ENCODE data around the gene MN1. TPM values are rescaled to one million over a fixed set of nuclear protein-coding genes. Genes with fewer than 3 reads are reported as not detected.

MN1 gene
- total and polyA plus RNA-seq, 2 donors (not counting 1 experiment from before 2014, with no cell fraction given), result 0.02 to 0.12 TPM

DNA sequence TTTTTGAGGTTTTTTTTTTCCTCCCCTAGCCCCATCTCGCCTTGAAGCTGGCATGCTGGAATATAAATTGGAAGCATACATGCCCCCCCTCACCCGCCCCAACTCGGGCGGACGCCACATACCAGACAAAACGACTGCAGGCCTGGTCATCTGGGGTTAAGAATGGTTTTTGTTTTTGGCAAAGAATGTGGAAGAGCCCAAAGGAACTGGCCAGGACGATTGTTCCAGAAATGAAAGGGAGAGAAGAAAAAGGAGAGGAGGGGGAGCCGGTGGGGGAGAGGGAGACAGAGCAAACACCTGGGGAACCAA lies 25.0 kb downstream of the MN1 start:
- Histone ChIP-seq H3K27ac (ENCODE audit: low read length in 2 of 2) (no peak overlapping the region), H4K20me1 (ENCODE audit: control insufficient read depth, insufficient read depth, low read length, poor library complexity, severe bottlenecking) (no peaks in the 10 kb centered on the region), H3K36me3 (replicated peaks in 1 of 2; ENCODE audit: control extremely low read depth in 1 of 2, control insufficient read depth in 1 of 2, extremely low read depth in 1 of 2, insufficient read depth in 2 of 2, low read length in 1 of 2) (no peaks in the 10 kb centered on the region), H3K27me3 (replicated peaks in 1 of 4; ENCODE audit: control extremely low read depth in 1 of 4, control insufficient read depth in 3 of 4, insufficient read depth in 4 of 4, low read length in 3 of 4) (peaks cover 0 to 10% (median 2%) of the 10 kb centered on the region in 4 experiments), H3K4me3 (ENCODE audit: control extremely low read depth in 1 of 5, extremely low read depth in 1 of 5, insufficient read depth in 1 of 5, low read depth in 2 of 5, low read length in 4 of 5) (no peak overlapping the region), H3K4me2 (replicated peaks; ENCODE audit: low read depth, low read length, poor library complexity, severe bottlenecking) (no peak overlapping the region), H2AFZ (ENCODE audit: insufficient read depth, low read depth, low read length, poor library complexity, severe bottlenecking) (no peak overlapping the region), H3K9ac (ENCODE audit: low read length) (no peak overlapping the region), H3K9me3 (ENCODE audit: control extremely low read depth in 1 of 3, control insufficient read depth in 2 of 3, insufficient read depth in 1 of 3, low read length in 2 of 3) (no peaks in the 10 kb centered on the region), H3K4me1 (ENCODE audit: control insufficient read depth in 2 of 2, insufficient read depth in 2 of 2, low read length in 2 of 2) (no peaks in the 10 kb centered on the region), H3K79me2 (ENCODE audit: control insufficient read depth, insufficient read depth, low read length) (no peaks in the 10 kb centered on the region)
- DNase-seq (no peak), ATAC-seq (ENCODE audit: low read depth) (no peak)
- Mint-ChIP-seq H3K9me3 (ENCODE audit: insufficient read depth) (no peaks in the 10 kb centered on the region), H3K4me1 (no peaks in the 10 kb centered on the region), H3K27ac (no peak overlapping the region), H3K4me3 (no peak overlapping the region), H3K27me3 (peaks cover 21% of the 10 kb centered on the region)
- ChIA-PET CTCF (no interaction called here), POLR2A (no interaction called here)
- intact Hi-C loops (cut with micrococcal nuclease), result no loop called here
- TF ChIP-seq, protein P1, sequence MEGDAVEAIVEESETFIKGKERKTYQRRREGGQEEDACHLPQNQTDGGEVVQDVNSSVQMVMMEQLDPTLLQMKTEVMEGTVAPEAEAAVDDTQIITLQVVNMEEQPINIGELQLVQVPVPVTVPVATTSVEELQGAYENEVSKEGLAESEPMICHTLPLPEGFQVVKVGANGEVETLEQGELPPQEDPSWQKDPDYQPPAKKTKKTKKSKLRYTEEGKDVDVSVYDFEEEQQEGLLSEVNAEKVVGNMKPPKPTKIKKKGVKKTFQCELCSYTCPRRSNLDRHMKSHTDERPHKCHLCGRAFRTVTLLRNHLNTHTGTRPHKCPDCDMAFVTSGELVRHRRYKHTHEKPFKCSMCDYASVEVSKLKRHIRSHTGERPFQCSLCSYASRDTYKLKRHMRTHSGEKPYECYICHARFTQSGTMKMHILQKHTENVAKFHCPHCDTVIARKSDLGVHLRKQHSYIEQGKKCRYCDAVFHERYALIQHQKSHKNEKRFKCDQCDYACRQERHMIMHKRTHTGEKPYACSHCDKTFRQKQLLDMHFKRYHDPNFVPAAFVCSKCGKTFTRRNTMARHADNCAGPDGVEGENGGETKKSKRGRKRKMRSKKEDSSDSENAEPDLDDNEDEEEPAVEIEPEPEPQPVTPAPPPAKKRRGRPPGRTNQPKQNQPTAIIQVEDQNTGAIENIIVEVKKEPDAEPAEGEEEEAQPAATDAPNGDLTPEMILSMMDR (IDR thresholded peaks at IDR 0.05), result no peak
- no peak for TF ChIP-seq EZH2 (IDR thresholded peaks at IDR 0.05; ENCODE audit: borderline replicate concordance, insufficient read depth, low read depth, low read length, poor library complexity, severe bottlenecking)
- WGBS (ENCODE audit: insufficient coverage), result 45% methylated on average over 5 of the region's 8 CpGs

DNA sequence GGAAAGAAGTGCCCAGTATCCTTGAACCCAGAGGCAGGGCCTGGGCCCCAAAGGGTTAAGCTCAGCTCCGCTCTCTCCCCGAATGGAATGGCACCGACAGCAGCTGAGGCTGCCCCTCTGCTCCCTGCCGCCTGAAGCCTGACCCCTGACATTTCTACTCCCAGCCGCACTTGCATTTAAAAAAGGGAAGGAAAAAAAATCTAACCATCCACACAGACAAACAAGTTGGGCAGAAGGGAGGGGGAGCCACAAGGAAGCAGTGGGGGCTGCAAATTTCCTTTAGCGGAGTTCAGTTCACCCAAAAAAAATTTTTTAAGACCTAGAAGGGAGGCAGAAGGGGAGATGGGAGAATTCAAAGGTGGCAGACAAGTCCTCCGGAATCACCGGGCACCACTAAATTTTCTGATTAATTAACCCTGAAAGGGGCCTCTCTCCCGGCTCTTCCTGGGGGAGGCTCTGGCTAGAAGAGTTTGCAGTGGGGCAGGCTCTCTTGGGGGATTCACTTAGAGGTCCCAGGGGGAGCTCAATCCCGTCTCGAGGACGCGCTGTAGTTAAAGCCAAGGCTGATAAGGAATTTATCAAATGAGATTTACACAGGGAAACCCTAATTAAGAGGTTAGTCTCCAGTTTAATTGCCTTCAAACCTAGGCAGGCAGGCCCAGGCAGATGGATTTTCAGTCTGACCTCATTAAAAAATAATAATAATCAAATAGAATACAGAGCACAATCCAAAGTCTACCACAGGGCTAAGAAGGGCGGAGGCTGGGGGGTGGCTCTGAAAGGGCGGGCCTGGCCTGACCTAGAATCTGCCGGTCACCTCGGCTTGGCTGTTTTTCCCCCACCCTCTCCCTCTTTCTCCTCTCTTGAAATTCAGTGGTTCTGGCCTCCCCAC lies 25.6 kb downstream of the MN1 start:
- Histone ChIP-seq H3K9me3 (ENCODE audit: control extremely low read depth in 1 of 3, control insufficient read depth in 2 of 3, insufficient read depth in 1 of 3, low read length in 2 of 3) (no peaks in the 10 kb centered on the region), H3K4me1 (ENCODE audit: control insufficient read depth in 2 of 2, insufficient read depth in 2 of 2, low read length in 2 of 2) (no peaks in the 10 kb centered on the region), H4K20me1 (ENCODE audit: control insufficient read depth, insufficient read depth, low read length, poor library complexity, severe bottlenecking) (no peaks in the 10 kb centered on the region), H3K9ac (ENCODE audit: low read length) (no peak overlapping the region), H3K36me3 (replicated peaks in 1 of 2; ENCODE audit: control extremely low read depth in 1 of 2, control insufficient read depth in 1 of 2, extremely low read depth in 1 of 2, insufficient read depth in 2 of 2, low read length in 1 of 2) (no peaks in the 10 kb centered on the region), H3K27ac (ENCODE audit: low read length in 2 of 2) (no peak overlapping the region), H3K27me3 (replicated peaks in 1 of 4; ENCODE audit: control extremely low read depth in 1 of 4, control insufficient read depth in 3 of 4, insufficient read depth in 4 of 4, low read length in 3 of 4) (peaks cover 0 to 8% (median 2%) of the 10 kb centered on the region in 4 experiments), H3K79me2 (ENCODE audit: control insufficient read depth, insufficient read depth, low read length) (no peaks in the 10 kb centered on the region), H3K4me3 (ENCODE audit: control extremely low read depth in 1 of 5, extremely low read depth in 1 of 5, insufficient read depth in 1 of 5, low read depth in 2 of 5, low read length in 4 of 5) (no peak overlapping the region), H2AFZ (ENCODE audit: insufficient read depth, low read depth, low read length, poor library complexity, severe bottlenecking) (no peak overlapping the region), H3K4me2 (replicated peaks; ENCODE audit: low read depth, low read length, poor library complexity, severe bottlenecking) (no peak overlapping the region)
- WGBS (ENCODE audit: insufficient coverage), result 14% methylated on average over 14 of the region's 17 CpGs
- ATAC-seq (ENCODE audit: low read depth) (no peak), DNase-seq (no peak)
- Mint-ChIP-seq H3K4me3 (no peak overlapping the region), H3K4me1 (no peaks in the 10 kb centered on the region), H3K27me3 (peaks cover 21% of the 10 kb centered on the region), H3K9me3 (ENCODE audit: insufficient read depth) (no peaks in the 10 kb centered on the region), H3K27ac (no peak overlapping the region)
- CTCF ChIA-PET, result no interaction called here
- intact Hi-C loops (cut with micrococcal nuclease), result no loop called here
- no peak for TF ChIP-seq EZH2 (IDR thresholded peaks at IDR 0.05; ENCODE audit: borderline replicate concordance, insufficient read depth, low read depth, low read length, poor library complexity, severe bottlenecking)
- TF ChIP-seq, protein P1 (IDR thresholded peaks at IDR 0.05), result no peak
- POLR2A ChIA-PET, result no interaction called here
